Activated CD8-positive, alpha-beta T cell treated with anti-CD3 and anti-CD28 coated beads for 36 hours (primary cell): ENCODE data around the gene C2CD4C. TPM values are rescaled to one million over a fixed set of nuclear protein-coding genes. Genes with fewer than 3 reads are reported as not detected.
A peak's percentile ranks its signal among the peaks of the same experiment; 100 is the strongest.

Experiments
- ATAC-seq: fragments of 200-7000 bp; cut with Tn5 transposase; one replicate; pipeline ENCODE4 v1.10.0; 2021; ENCODE audit warnings: mild to moderate bottlenecking, moderate library complexity
- CTCF ChIA-PET: fragments of 350-600 bp; sonication (Branson Sonifier 250); formaldehyde crosslinking; loops from one replicate; lab custom pipeline; 2021; ENCODE audit warnings: antibody characterized with exemption; lab: Charles Lee
- POLR2A ChIA-PET: fragments of 350-600 bp; sonication (Branson Sonifier 250); formaldehyde crosslinking; loops from one replicate; lab custom pipeline; 2021; ENCODE audit warnings: antibody characterized with exemption; lab: Charles Lee
- DNase-seq: peaks from one replicate; pipeline ENCODE4 v3.0.0-alpha.2; 2020
- H3K27ac Mint-ChIP-seq: one replicate; pipeline ENCODE4 v1.8.0; 2021; ENCODE audit warnings: mild to moderate bottlenecking, mixed read lengths
- H3K27me3 Mint-ChIP-seq: one replicate; pipeline ENCODE4 v1.8.0; 2021; ENCODE audit warnings: mixed read lengths
- H3K36me3 Mint-ChIP-seq: one replicate; pipeline ENCODE4 v1.8.0; 2021; ENCODE audit warnings: low read depth, mixed read lengths
- H3K4me1 Mint-ChIP-seq: one replicate; pipeline ENCODE4 v1.8.0; 2021; ENCODE audit warnings: low read depth, mixed read lengths
- H3K4me3 Mint-ChIP-seq: one replicate; pipeline ENCODE4 v1.8.0; 2021; ENCODE audit warnings: mild to moderate bottlenecking, moderate library complexity, mixed read lengths
- H3K9me3 Mint-ChIP-seq: one replicate; pipeline ENCODE4 v1.8.0; 2021; ENCODE audit warnings: mixed read lengths
- CTCF ChIP-seq: fragments of 200-600 bp; IDR thresholded peaks from one replicate; pipeline ENCODE4 v1.8.0; 2022; ENCODE audit warnings: antibody characterized with exemption, mild to moderate bottlenecking
- intact Hi-C: fragments of 100-400 bp; cut with micrococcal nuclease; formaldehyde crosslinking; loops from one replicate; pipeline ENCODE4 v1.10.0; 2022
- total RNA-seq, 2 experiments: library from RNA; stranded (reverse); gene quantifications; one replicate each; pipeline ENCODE4 v1.2.3, GENCODE V29; 2021

C2CD4C gene
- total RNA-seq, 2 experiments from 2014 or later = 0.13 to 0.25 TPM

GRCh38 chr19:374183-374885 is 34.6 kb downstream of the C2CD4C start:
- Mint-ChIP-seq H3K4me3 (no peak overlapping the region), H3K4me1 (no peaks in the 10 kb centered on the region), H3K27me3 (peaks cover 12% of the 10 kb centered on the region), H3K27ac (no peak overlapping the region), H3K36me3 (no peaks in the 10 kb centered on the region), H3K9me3 (no peaks in the 10 kb centered on the region)
- DNase-seq = no peak
- intact Hi-C loops = no loop called here
- TF ChIP-seq CTCF = no peak
- CTCF ChIA-PET = no interaction called here
- POLR2A ChIA-PET = interaction anchor here (1.0 kb wide), 1 partner anchor 20 kb away, joined by 3 read pairs; no protein-coding TSS in a partner anchor
- ATAC-seq = peak; percentile 20

- intact Hi-C loops = no loop called here
- Mint-ChIP-seq H3K4me3 (no peak overlapping the region), H3K4me1 (no peaks in the 10 kb centered on the region), H3K9me3 (no peaks in the 10 kb centered on the region), H3K27ac (no peak overlapping the region), H3K27me3 (peaks cover 12% of the 10 kb centered on the region), H3K36me3 (no peaks in the 10 kb centered on the region)
- DNase-seq (no peak), ATAC-seq (no peak)
- CTCF ChIA-PET = no interaction called here
- TF ChIP-seq CTCF = no peak
- POLR2A ChIA-PET = interaction anchor here (1.0 kb wide), 1 partner anchor 20 kb away, joined by 3 read pairs; no protein-coding TSS in a partner anchor
Observed at GRCh38 chr19:373391-374182, 35.4 kb downstream of the C2CD4C start.

GRCh38 chr19:372306-372890 is 36.5 kb downstream of the C2CD4C start:
- Mint-ChIP-seq H3K9me3 (no peaks in the 10 kb centered on the region), H3K4me3 (no peak overlapping the region), H3K4me1 (no peaks in the 10 kb centered on the region), H3K27ac (no peak overlapping the region), H3K36me3 (no peaks in the 10 kb centered on the region), H3K27me3 (peaks cover 12% of the 10 kb centered on the region)
- ATAC-seq (no peak), DNase-seq (no peak)
- intact Hi-C loops = no loop called here
- ChIA-PET POLR2A (no interaction called here), CTCF (no interaction called here)
- TF ChIP-seq CTCF = no peak

- no peaks in the 10 kb centered on the region for H3K36me3 Mint-ChIP-seq
- no peaks in the 10 kb centered on the region for H3K4me1 Mint-ChIP-seq
- no peaks in the 10 kb centered on the region for H3K9me3 Mint-ChIP-seq
- POLR2A ChIA-PET = no interaction called here
- H3K4me3 Mint-ChIP-seq = no peak overlapping the region
- intact Hi-C loops = no loop called here
- no peak for DNase-seq
- TF ChIP-seq CTCF = no peak
- no peak overlapping the region for H3K27ac Mint-ChIP-seq
- no peak for ATAC-seq
- CTCF ChIA-PET = no interaction called here
- H3K27me3 Mint-ChIP-seq = peaks cover 12% of the 10 kb centered on the region
Observed at GRCh38 chr19:371501-372168, 37.3 kb downstream of the C2CD4C start.
